K562 (cell line): ENCODE results near the gene PTPRE. TPM values are rescaled to one million over a fixed set of nuclear protein-coding genes. Genes with fewer than 3 reads are reported as not detected.

ENCODE experiments used
- ATAC-seq: fragments of 200-7000 bp; cut with Tn5 transposase; 3 replicates; pipeline ENCODE4 v1.9.1; 2020; ENCODE audit warnings: moderate library complexity
- BruUV-seq: library from RNA; stranded (reverse); fragments of 400-500 nt; replicated peaks from 2 replicates; lab custom pipeline; 2021; lab: Mats Ljungman, UMichigan
- CTCF ChIA-PET: fragments of 300-600 bp; formaldehyde crosslinking; extraction: SDS; loops from one replicate; lab custom pipeline; 2021; ENCODE audit warnings: low intra/inter-chr PET ratio; lab: Yijun Ruan, JAX
- POLR2A ChIA-PET: fragments of 300-600, 350-650 bp; sonication (Branson Sonifier 250); formaldehyde crosslinking; extraction: SDS; loops from one replicate; lab custom pipeline; 2021; ENCODE audit warnings: antibody characterized with exemption, inconsistent platforms; lab: Yijun Ruan, JAX
- DNase-seq, 4 experiments: peaks; one replicate each; pipeline versions ENCODE4 v3.0.0 to v3.0.0-alpha.2; 2011 to 2018; ENCODE audit warnings: low spot score in 3 of 4, mixed read lengths in 3 of 4; ENCODE audit errors: extremely low read depth in 1 of 4
- FAIRE-seq: peaks from 2 replicates; lab custom pipeline; 2011; peaks lifted over from hg19 to GRCh38; lab: Jason Lieb, UNC
- H2AFZ ChIP-seq: 2 replicates; pipeline ENCODE4 v1.6.0; 2011; ENCODE audit warnings: low read depth, low read length, control low read depth, inconsistent platforms
- H3K27ac ChIP-seq: fragments of 200-600 bp; 3 replicates; pipeline ENCODE4 v1.8.0; 2011; ENCODE audit warnings: low read depth, mild to moderate bottlenecking, control low read depth, inconsistent platforms, low read length, moderate library complexity, mixed read lengths; ENCODE audit errors: extremely low read depth
- H3K27me3 ChIP-seq, 2 experiments: fragments of 300-600 bp in 1 of 2; 2 replicates in 1 of 2; 3 replicates in 1 of 2; pipeline versions ENCODE4 v1.6.0 to v1.8.0; 2011; ENCODE audit warnings: inconsistent platforms in 2 of 2, low read length in 2 of 2, mild to moderate bottlenecking in 1 of 2, mixed read lengths in 1 of 2, moderate library complexity in 1 of 2; ENCODE audit not compliant: control insufficient read depth in 2 of 2, insufficient read depth in 2 of 2
- H3K36me3 ChIP-seq: fragments of 300-600 bp; 3 replicates; pipeline ENCODE4 v1.8.0; 2011; ENCODE audit warnings: mild to moderate bottlenecking, low read length, inconsistent platforms; ENCODE audit not compliant: control insufficient read depth, insufficient read depth
- H3K4me1 ChIP-seq, 2 experiments: fragments of 200-600 bp in 1 of 2; replicated peaks in 1 of 2; 2 replicates in 1 of 2; 3 replicates in 1 of 2; pipeline versions ENCODE4 v1.5.1 to v1.8.0; 2011; ENCODE audit warnings: inconsistent platforms in 2 of 2, low read length in 2 of 2, mild to moderate bottlenecking in 1 of 2, mixed read lengths in 1 of 2, moderate library complexity in 1 of 2; ENCODE audit not compliant: control insufficient read depth in 2 of 2, insufficient read depth in 2 of 2
- H3K4me2 ChIP-seq: 2 replicates; pipeline ENCODE4 v1.6.1; 2011; ENCODE audit warnings: low read length, control low read depth, inconsistent platforms, mixed read lengths; ENCODE audit not compliant: insufficient read depth
- H3K4me3 ChIP-seq: fragments of 200-600 bp; sonication (generic), shearing (Covaris generic); 2 replicates; pipeline ENCODE4 v1.5.1; 2016; ENCODE audit warnings: control low read depth, inconsistent platforms
- H3K79me2 ChIP-seq: fragments of 200-600 bp; 3 replicates; pipeline ENCODE4 v1.8.0; 2011; ENCODE audit warnings: low read length, inconsistent platforms; ENCODE audit not compliant: control insufficient read depth, insufficient read depth
- H3K9ac ChIP-seq, 2 experiments: 2 replicates each; pipeline versions ENCODE4 v1.6.0 to v1.6.1; 2011; ENCODE audit warnings: low read depth in 2 of 2, low read length in 2 of 2, control low read depth in 1 of 2, inconsistent platforms in 1 of 2, mild to moderate bottlenecking in 1 of 2, mixed read lengths in 1 of 2; ENCODE audit not compliant: insufficient read depth in 1 of 2
- H3K9me1 ChIP-seq: one replicate; pipeline ENCODE4 v1.6.0; 2011; ENCODE audit warnings: inconsistent platforms, mild to moderate bottlenecking, low read length, moderate library complexity; ENCODE audit not compliant: control insufficient read depth, insufficient read depth
- H3K9me3 ChIP-seq: replicated peaks from 2 replicates; pipeline ENCODE4 v1.5.1; 2011; ENCODE audit warnings: low read depth, low read length, inconsistent platforms; ENCODE audit not compliant: control insufficient read depth, insufficient read depth
- H4K20me1 ChIP-seq: replicated peaks from 2 replicates; pipeline ENCODE4 v1.6.1; 2011; ENCODE audit warnings: low read length, inconsistent platforms, mixed read lengths; ENCODE audit not compliant: control insufficient read depth, insufficient read depth
- ATF1 ChIP-seq, 2 experiments: fragments of 450-650 bp in 1 of 2; IDR thresholded peaks; 2 replicates each; pipeline ENCODE4 v1.6.1; 2016; ENCODE audit warnings: missing compliant biosample characterization in 1 of 2, missing genetic modification characterization in 1 of 2
- CCNT2 ChIP-seq: IDR thresholded peaks from 2 replicates; pipeline ENCODE4 v1.6.1; 2011; ENCODE audit warnings: borderline replicate concordance, low read depth, mild to moderate bottlenecking, moderate library complexity, mixed read lengths, low read length; ENCODE audit not compliant: insufficient read length; ENCODE audit errors: extremely low read depth
- CHCHD3 ChIP-seq: fragments of 250-450 bp; sonication (Bioruptor Pico); IDR thresholded peaks from 2 replicates; pipeline ENCODE4 v2.1.2; 2022; ENCODE audit warnings: mild to moderate bottlenecking
- ETV1 ChIP-seq: fragments of 450-650 bp; conservative IDR thresholded peaks from 2 replicates; pipeline ENCODE4 v1.6.1; 2016; ENCODE audit warnings: missing genetic modification characterization, control low read depth, low read depth, missing compliant biosample characterization
- KHSRP ChIP-seq: fragments of 450-650 bp; IDR thresholded peaks from 2 replicates; pipeline ENCODE4 v1.6.1; 2017
- KLF16 ChIP-seq: IDR thresholded peaks from 2 replicates; pipeline ENCODE4 v1.6.1; 2016; ENCODE audit warnings: antibody characterized with exemption
- MXI1 ChIP-seq: IDR thresholded peaks from 2 replicates; pipeline ENCODE4 v1.6.1; 2011; ENCODE audit warnings: low read depth, mild to moderate bottlenecking, improper control_type of control experiment, low read length
- SIN3B ChIP-seq: fragments of 450-650 bp; IDR thresholded peaks from 2 replicates; pipeline ENCODE4 v1.6.1; 2017; ENCODE audit warnings: low read depth, mild to moderate bottlenecking, moderate library complexity
- TARDBP ChIP-seq: fragments of 450-650 bp; IDR thresholded peaks from 2 replicates; pipeline ENCODE4 v1.6.1; 2016
- YY1 ChIP-seq, 3 experiments: IDR thresholded peaks; 2 replicates each; pipeline ENCODE4 v1.6.1; 2011; ENCODE audit warnings: low read length in 2 of 3, mild to moderate bottlenecking in 2 of 3, moderate library complexity in 2 of 3, borderline replicate concordance in 1 of 3, control low read depth in 1 of 3, low read depth in 1 of 3; ENCODE audit not compliant: insufficient read depth in 3 of 3, insufficient replicate concordance in 2 of 3, control insufficient read depth in 1 of 3, insufficient read length in 1 of 3; ENCODE audit errors: extremely low read depth in 1 of 3
- ZBTB2 ChIP-seq: fragments of 450-650 bp; IDR thresholded peaks from 2 replicates; pipeline ENCODE4 v1.6.1; 2016; ENCODE audit warnings: antibody characterized with exemption
- ZNF12 ChIP-seq: sonication (generic); formaldehyde crosslinking; IDR thresholded peaks from 2 replicates; pipeline ENCODE4 v1.4.0; 2020; ENCODE audit warnings: mild to moderate bottlenecking, missing genetic modification reagents
- WGBS: fragments of 100-300 bp; shearing (Covaris generic); methylation state at CpG from one replicate; pipeline ENCODE4 v1.1.6; 2016; ENCODE audit warnings: low coverage, mixed read lengths; ENCODE audit not compliant: insufficient coverage; ENCODE audit errors: missing lambda C conversion rate; 5-methylcytosine and 5-hydroxymethylcytosine counted together
- in situ Hi-C: fragments of 300-500 bp; cut with MboI; formaldehyde crosslinking; loops from 4 replicates; pipeline ENCODE4 v1.15.0; 2018; ENCODE audit warnings: inconsistent platforms, mixed read lengths
- intact Hi-C: fragments of 100-400 bp; cut with micrococcal nuclease; formaldehyde crosslinking; loops from 2 replicates; pipeline ENCODE4 v1.14.2; 2022
- polyA plus RNA-seq, 8 experiments: library from polyadenylated mRNA; depleted of rRNA in 4 of 8; stranded (reverse) in 5 of 8; unstranded in 3 of 8; fragments of >200 nt; fragmentation: Nextera tagmentation in 2 of 8; fragmentation: Illumina TruSeq in 1 of 8; extraction: Ambion mirVana in 2 of 8; extraction: Trizol in 1 of 8; gene quantifications; 2 replicates each; pipeline versions ENCODE4 v1.2.1 to v1.2.3, GENCODE V29; 2011 to 2014; ENCODE audit warnings: inconsistent platforms in 1 of 8, missing spikeins in 1 of 8
- total RNA-seq, 7 experiments: library from RNA; depleted of rRNA in 6 of 7; stranded (reverse); fragments of >200 nt in 6 of 7; fragmentation: Illumina TruSeq in 2 of 7; extraction: Trizol in 2 of 7; gene quantifications; 2 replicates each; pipeline versions ENCODE4 v1.2.1 to v1.2.3, GENCODE V29; 2011 to 2021; ENCODE audit warnings: low replicate concordance in 1 of 7
- TF ChIP-seq, protein P1 (sequence below): sonication (generic); formaldehyde crosslinking; IDR thresholded peaks from 2 replicates; pipeline ENCODE4 v1.5.0; 2020; ENCODE audit warnings: missing genetic modification reagents
- TF ChIP-seq, protein P2 (sequence below): fragments of 250-450 bp; sonication (Bioruptor Pico); IDR thresholded peaks from 2 replicates; pipeline ENCODE4 v1.9.0; 2021; ENCODE audit warnings: mild to moderate bottlenecking
- TF ChIP-seq, protein P3 (sequence below): fragments of 450-650 bp; formaldehyde crosslinking; conservative IDR thresholded peaks from 2 replicates; pipeline ENCODE4 v1.4.0; 2022; ENCODE audit warnings: mild to moderate bottlenecking, missing genetic modification characterization

The PTPRE gene
- total and polyA plus RNA-seq, 9 of the 15 experiments (the other 6 are each of a cell fraction or from before 2014, with no cell fraction given): 0.01 to 0.13 (median 0.04) TPM; not detected in 4

- Histone ChIP-seq H3K27me3 (no peaks in the 10 kb centered on the region; a peak in 1 of 5 replicates), H3K9me1 (no peaks in the 10 kb centered on the region), H3K4me1 (no peaks in the 10 kb centered on the region), H3K79me2 (no peaks in the 10 kb centered on the region), H3K4me2 (no peak overlapping the region), H3K9me3 (no peaks in the 10 kb centered on the region), H3K27ac (no peak overlapping the region), H4K20me1 (no peaks in the 10 kb centered on the region), H3K9ac (no peak overlapping the region), H2AFZ (no peak overlapping the region), H3K36me3 (no peaks in the 10 kb centered on the region), H3K4me3 (no peak overlapping the region)
- no TSS peak for BruUV-seq
- ATAC-seq (no peak), DNase-seq (no peak), FAIRE-seq (no peak)
- intact Hi-C loops: no loop called here
- CTCF ChIA-PET: no interaction called here
- in situ Hi-C loops: no loop called here
- 0% methylated on average over 1 of the region's 1 CpG for WGBS
- POLR2A ChIA-PET: no interaction called here
- TF ChIP-seq CCNT2 (no peak), TARDBP (no peak), SIN3B (no peak), ZNF12 (CRISPR knock-in tag) (no peak), ATF1 (CRISPR knock-in tag; IDR thresholded peaks at IDR 0.05) (no peak), ATF1 (tag; IDR thresholded peaks at IDR 0.05) (no peak), ZBTB2 (no peak), KLF16 (no peak), YY1 (IDR thresholded peaks at IDR 0.05; ENCODE audit: borderline replicate concordance in 1 of 3, control insufficient read depth in 1 of 3, extremely low read depth in 1 of 3, insufficient read depth in 3 of 3, insufficient read length in 1 of 3, insufficient replicate concordance in 2 of 3, low read depth in 1 of 3, low read length in 2 of 3) (no peak), KHSRP (no peak), CHCHD3 (CRISPR knock-in tag) (no peak), MXI1 (no peak), ETV1 (tag) (no peak)
- TF ChIP-seq, protein P1, sequence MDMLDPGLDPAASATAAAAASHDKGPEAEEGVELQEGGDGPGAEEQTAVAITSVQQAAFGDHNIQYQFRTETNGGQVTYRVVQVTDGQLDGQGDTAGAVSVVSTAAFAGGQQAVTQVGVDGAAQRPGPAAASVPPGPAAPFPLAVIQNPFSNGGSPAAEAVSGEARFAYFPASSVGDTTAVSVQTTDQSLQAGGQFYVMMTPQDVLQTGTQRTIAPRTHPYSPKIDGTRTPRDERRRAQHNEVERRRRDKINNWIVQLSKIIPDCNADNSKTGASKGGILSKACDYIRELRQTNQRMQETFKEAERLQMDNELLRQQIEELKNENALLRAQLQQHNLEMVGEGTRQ (CRISPR knock-in tag): no peak
- TF ChIP-seq, protein P2, sequence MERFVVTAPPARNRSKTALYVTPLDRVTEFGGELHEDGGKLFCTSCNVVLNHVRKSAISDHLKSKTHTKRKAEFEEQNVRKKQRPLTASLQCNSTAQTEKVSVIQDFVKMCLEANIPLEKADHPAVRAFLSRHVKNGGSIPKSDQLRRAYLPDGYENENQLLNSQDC: no peak
- TF ChIP-seq, protein P3, sequence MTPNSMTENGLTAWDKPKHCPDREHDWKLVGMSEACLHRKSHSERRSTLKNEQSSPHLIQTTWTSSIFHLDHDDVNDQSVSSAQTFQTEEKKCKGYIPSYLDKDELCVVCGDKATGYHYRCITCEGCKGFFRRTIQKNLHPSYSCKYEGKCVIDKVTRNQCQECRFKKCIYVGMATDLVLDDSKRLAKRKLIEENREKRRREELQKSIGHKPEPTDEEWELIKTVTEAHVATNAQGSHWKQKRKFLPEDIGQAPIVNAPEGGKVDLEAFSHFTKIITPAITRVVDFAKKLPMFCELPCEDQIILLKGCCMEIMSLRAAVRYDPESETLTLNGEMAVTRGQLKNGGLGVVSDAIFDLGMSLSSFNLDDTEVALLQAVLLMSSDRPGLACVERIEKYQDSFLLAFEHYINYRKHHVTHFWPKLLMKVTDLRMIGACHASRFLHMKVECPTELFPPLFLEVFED (CRISPR knock-in tag): no peak
These were observed 39.1 kb upstream of the PTPRE start for GRCh38 chr10:127867805-127868204.
